22Rv1 (cell line): ENCODE results near the gene IGF1R.

ENCODE experiments used
- H3K27ac ChIP-seq: fragments of 450-650 bp; 2 replicates; pipeline ENCODE4 v1.5.1; 2017
- ZFX ChIP-seq: fragments of 450-650 bp; IDR thresholded peaks from 2 replicates; pipeline ENCODE4 v1.6.1; 2017; ENCODE audit warnings: antibody characterized with exemption, borderline replicate concordance
- TF ChIP-seq, protein P1 (sequence below): fragments of 450-650 bp; IDR thresholded peaks from 2 replicates; pipeline ENCODE4 v1.5.1; 2017; ENCODE audit warnings: mild to moderate bottlenecking

IGF1R gene

DNA sequence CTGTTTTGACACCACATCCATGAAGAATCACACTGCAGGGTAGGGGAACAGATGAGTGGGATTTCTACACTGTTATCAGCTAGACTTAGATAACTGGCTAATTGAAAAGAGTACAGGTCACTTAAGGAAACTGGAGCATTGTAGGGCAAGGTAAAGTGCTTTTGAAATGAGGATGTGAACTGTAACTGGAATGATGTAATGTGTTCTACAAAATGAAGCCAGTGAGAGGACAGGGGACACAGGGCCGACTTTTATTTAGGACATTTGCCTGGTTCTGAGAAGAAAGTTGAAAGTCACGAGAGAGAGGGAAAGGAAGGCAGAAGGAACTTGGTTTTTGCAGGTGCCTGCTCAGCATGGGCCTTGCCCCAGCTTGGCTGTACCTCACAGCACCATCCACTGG lies 50.5 kb downstream of the IGF1R start:
- TF ChIP-seq, protein P1, sequence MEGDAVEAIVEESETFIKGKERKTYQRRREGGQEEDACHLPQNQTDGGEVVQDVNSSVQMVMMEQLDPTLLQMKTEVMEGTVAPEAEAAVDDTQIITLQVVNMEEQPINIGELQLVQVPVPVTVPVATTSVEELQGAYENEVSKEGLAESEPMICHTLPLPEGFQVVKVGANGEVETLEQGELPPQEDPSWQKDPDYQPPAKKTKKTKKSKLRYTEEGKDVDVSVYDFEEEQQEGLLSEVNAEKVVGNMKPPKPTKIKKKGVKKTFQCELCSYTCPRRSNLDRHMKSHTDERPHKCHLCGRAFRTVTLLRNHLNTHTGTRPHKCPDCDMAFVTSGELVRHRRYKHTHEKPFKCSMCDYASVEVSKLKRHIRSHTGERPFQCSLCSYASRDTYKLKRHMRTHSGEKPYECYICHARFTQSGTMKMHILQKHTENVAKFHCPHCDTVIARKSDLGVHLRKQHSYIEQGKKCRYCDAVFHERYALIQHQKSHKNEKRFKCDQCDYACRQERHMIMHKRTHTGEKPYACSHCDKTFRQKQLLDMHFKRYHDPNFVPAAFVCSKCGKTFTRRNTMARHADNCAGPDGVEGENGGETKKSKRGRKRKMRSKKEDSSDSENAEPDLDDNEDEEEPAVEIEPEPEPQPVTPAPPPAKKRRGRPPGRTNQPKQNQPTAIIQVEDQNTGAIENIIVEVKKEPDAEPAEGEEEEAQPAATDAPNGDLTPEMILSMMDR = no peak
- no peak for TF ChIP-seq ZFX
- H3K27ac ChIP-seq = no peak overlapping the region

- TF ChIP-seq ZFX = no peak
- TF ChIP-seq, protein P1 = no peak
- H3K27ac ChIP-seq = no peak overlapping the region
Measured at GRCh38 chr15:98699591-98700424, 51.5 kb downstream of the IGF1R start.

- TF ChIP-seq, protein P1 = no peak
- no peak for TF ChIP-seq ZFX
- no peak overlapping the region for H3K27ac ChIP-seq
Measured at GRCh38 chr15:98700519-98700918, 52.2 kb downstream of the IGF1R start.

DNA sequence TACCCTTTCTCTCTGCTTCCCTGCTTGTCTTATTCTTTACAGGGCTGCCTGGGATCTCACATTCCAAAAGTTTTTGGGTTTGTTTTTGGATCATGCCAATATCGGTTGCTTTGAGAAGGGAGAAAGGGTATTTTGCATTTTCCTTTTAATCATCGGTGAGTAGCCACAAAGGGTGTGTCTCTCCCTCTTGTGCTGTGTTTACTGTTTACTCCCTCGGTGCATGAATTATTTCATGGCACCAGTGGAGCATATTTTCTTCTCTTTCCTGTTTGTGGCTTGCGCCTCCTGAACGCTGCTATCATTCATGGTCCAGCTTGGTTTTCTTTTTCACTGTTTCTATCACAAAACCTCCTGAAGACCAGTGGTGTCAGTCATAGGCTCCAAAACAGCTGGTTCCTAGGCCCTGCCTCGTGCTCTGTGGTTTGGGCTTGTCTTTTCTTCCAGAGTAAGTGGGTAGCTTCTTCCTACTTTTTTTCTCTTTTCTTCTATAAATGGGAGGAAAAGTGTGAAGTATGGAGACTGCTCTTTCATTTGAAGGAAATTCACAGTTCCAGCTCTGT lies 54.9 kb downstream of the IGF1R start:
- TF ChIP-seq ZFX = no peak
- no peak overlapping the region for H3K27ac ChIP-seq

DNA sequence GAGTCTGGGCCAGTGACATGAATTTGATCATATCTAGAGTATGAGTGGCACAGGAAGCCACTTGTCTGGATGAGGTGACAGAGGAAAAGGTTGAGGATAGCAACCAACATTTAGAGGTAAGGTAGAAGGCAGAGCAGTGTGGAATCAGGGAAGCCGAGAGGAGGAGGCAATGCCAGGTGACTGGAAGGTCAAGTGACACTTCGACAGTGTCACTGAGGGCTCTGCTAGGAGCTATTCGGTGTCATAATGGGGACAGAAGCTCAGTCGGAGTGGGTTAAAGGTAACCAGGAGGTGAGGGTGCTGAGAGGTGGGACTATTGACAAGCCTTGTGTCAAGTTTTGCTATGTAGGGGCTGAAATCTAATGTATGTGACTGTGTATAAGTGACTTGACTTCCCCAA lies 56.7 kb downstream of the IGF1R start:
- H3K27ac ChIP-seq = no peak overlapping the region
- TF ChIP-seq, protein P1 = no peak
- no peak for TF ChIP-seq ZFX

DNA sequence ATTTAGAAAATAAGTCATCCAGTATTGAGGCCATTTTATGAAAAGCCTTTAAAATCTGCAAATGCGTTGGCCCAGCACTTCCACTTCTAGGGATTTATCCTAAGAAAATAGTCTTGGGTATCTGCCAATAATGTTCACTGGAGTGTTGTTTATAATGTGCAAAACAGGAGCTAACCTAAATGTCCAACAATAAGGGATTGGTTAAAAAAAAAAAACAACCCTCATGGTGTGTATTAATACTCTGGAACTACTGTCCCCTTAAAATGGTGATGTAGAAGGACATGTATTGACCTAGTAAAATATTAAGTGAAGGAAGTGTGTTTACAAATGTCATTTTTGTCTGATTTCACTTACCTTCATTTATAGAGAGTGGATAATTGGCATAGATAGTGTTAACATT lies 58.0 kb downstream of the IGF1R start:
- TF ChIP-seq, protein P1 = no peak
- no peak for TF ChIP-seq ZFX
- H3K27ac ChIP-seq = no peak overlapping the region

DNA sequence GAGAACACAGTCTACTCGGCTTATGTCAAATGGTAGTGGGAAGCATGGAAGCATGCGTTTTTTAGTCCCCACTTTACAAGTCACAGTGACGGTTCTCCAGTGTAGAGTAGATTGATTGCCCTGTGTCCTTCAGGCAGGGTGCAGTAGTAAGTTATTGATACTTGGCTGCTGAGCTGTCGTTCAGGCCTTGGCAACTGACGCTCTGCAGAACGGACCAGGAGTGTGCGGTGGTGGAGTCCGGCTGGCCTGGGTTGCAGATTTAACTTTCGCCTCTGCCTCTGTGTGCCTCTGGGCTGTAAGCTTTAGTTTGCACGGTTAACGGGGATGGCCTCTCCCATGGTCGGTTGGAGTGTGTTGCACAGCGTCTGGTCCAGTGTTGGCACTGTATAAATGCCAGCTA lies 58.6 kb downstream of the IGF1R start:
- no peak overlapping the region for H3K27ac ChIP-seq
- no peak for TF ChIP-seq ZFX
- TF ChIP-seq, protein P1 = no peak
